Naive thymus-derived CD4-positive, alpha-beta T cell (primary cell): ENCODE data around the gene MUCL3. TPM values are rescaled to one million over a fixed set of nuclear protein-coding genes. Genes with fewer than 3 reads are reported as not detected.
"Not testable (repeated sequence)": the region's sequence is repeated elsewhere in the genome, so short reads cannot be mapped to it uniquely, and the experiment has no call there.

ENCODE experiments used
- ATAC-seq: fragments of 150-1000 bp; cut with Tn5 transposase; 2 replicates; pipeline ENCODE4 v1.10.0; 2021; ENCODE audit warnings: mild to moderate bottlenecking, moderate library complexity
- CTCF ChIA-PET: fragments of 350-600 bp; sonication (Branson Sonifier 250); formaldehyde crosslinking; loops from one replicate; lab custom pipeline; 2021; ENCODE audit warnings: antibody characterized with exemption; lab: Charles Lee
- POLR2A ChIA-PET: fragments of 350-600 bp; sonication (Branson Sonifier 250); formaldehyde crosslinking; loops from one replicate; lab custom pipeline; 2021; ENCODE audit warnings: antibody characterized with exemption, inconsistent platforms; lab: Charles Lee
- DNase-seq, 9 donors: peaks; one replicate each; pipeline versions ENCODE4 v3.0.0 to v3.0.0-alpha.2; 2020 to 2022; ENCODE audit warnings: mixed read lengths in 1 of 9
- H3K27ac ChIP-seq: one replicate; pipeline ENCODE4 v1.7.0; 2013; ENCODE audit warnings: mild to moderate bottlenecking, low read depth, low read length, moderate library complexity
- H3K27me3 ChIP-seq, 2 donors: one replicate each; pipeline ENCODE4 v1.7.0; 2013; ENCODE audit warnings: low read length in 2 of 2, mild to moderate bottlenecking in 2 of 2, moderate library complexity in 2 of 2; ENCODE audit not compliant: control insufficient read depth in 2 of 2, insufficient read depth in 2 of 2
- H3K36me3 ChIP-seq, 3 experiments: 1 replicate in 2 of 3; 2 replicates in 1 of 3; pipeline ENCODE4 v1.7.0; 2013; ENCODE audit warnings: low read length in 3 of 3, mild to moderate bottlenecking in 3 of 3, moderate library complexity in 1 of 3; ENCODE audit not compliant: insufficient read depth in 3 of 3, control insufficient read depth in 2 of 3
- H3K4me1 ChIP-seq, 2 donors: one replicate each; pipeline ENCODE4 v1.7.0; 2013; ENCODE audit warnings: low read length in 2 of 2, mild to moderate bottlenecking in 2 of 2, moderate library complexity in 1 of 2; ENCODE audit not compliant: control insufficient read depth in 2 of 2, insufficient read depth in 2 of 2
- H3K4me3 ChIP-seq: 2 replicates; pipeline ENCODE4 v1.7.0; 2013; ENCODE audit warnings: mild to moderate bottlenecking, low read length
- H3K9me3 ChIP-seq, 3 experiments: 1 replicate in 2 of 3; 2 replicates in 1 of 3; pipeline ENCODE4 v1.7.0; 2013; ENCODE audit warnings: low read length in 3 of 3; ENCODE audit not compliant: control insufficient read depth in 2 of 3
- H3K27ac Mint-ChIP-seq, 9 donors: one replicate each; pipeline ENCODE4 v1.8.0; 2020 to 2022; ENCODE audit warnings: mixed read lengths in 9 of 9, mild to moderate bottlenecking in 8 of 9, moderate library complexity in 5 of 9, inconsistent platforms in 2 of 9
- H3K27me3 Mint-ChIP-seq, 5 donors: one replicate each; pipeline ENCODE4 v1.8.0; 2021 to 2022; ENCODE audit warnings: mixed read lengths in 5 of 5, mild to moderate bottlenecking in 1 of 5
- H3K36me3 Mint-ChIP-seq, 5 donors: one replicate each; pipeline ENCODE4 v1.8.0; 2020 to 2022; ENCODE audit warnings: mixed read lengths in 5 of 5, mild to moderate bottlenecking in 3 of 5, inconsistent platforms in 1 of 5
- H3K4me1 Mint-ChIP-seq, 7 donors: one replicate each; pipeline ENCODE4 v1.8.0; 2020 to 2022; ENCODE audit warnings: mixed read lengths in 7 of 7, mild to moderate bottlenecking in 3 of 7, inconsistent platforms in 1 of 7
- H3K4me3 Mint-ChIP-seq, 10 donors: one replicate each; pipeline ENCODE4 v1.8.0; 2020 to 2022; ENCODE audit warnings: mild to moderate bottlenecking in 10 of 10, mixed read lengths in 10 of 10, moderate library complexity in 6 of 10, inconsistent platforms in 2 of 10
- H3K9me3 Mint-ChIP-seq, 11 donors: one replicate each; pipeline ENCODE4 v1.8.0; 2020 to 2022; ENCODE audit warnings: mixed read lengths in 11 of 11, mild to moderate bottlenecking in 4 of 11, inconsistent platforms in 1 of 11, moderate library complexity in 1 of 11
- intact Hi-C, 2 donors: fragments of 100-400 bp; cut with micrococcal nuclease; formaldehyde crosslinking; loops; one replicate each; pipeline ENCODE4 v1.15.1; 2023
- polyA plus RNA-seq, 2 donors: library from polyadenylated mRNA; unstranded; fragments of 300-500 nt; fragmentation: Illumina TruSeq; gene quantifications; one replicate each; pipeline ENCODE4 v1.2.3, GENCODE V29; 2021
- total RNA-seq, 6 experiments: library from RNA in 5 of 6; stranded (reverse) in 5 of 6; gene quantifications; 1 replicate in 5 of 6; 2 replicates in 1 of 6; pipeline ENCODE4 v1.2.3 and lab custom pipeline; 2021 to 2026

Gene MUCL3
- total and polyA plus RNA-seq, 7 experiments from 2014 or later = not detected

DNA sequence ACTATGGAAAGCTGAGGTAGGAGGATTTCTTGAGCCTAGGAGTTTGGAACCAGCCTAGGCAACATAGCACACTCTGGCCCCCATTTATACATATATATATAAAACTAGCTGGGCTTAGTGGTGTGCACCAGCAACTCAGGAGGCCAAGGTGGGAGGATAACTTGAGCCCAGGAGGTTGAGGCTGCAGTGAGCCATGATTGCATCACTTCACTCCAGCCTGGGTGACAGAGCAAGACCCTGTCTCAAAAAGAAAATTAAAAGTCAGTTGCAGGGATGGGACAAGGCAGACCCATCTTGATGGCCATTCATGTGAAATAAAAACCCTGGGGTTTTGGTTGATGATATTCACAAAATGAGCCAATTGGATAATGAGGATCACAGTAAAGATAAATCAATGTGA is 39.3 kb upstream of the MUCL3 start:
- Histone ChIP-seq H3K9me3 (no peaks in the 10 kb centered on the region), H3K4me1 (no peaks in the 10 kb centered on the region), H3K4me3 (no peak overlapping the region), H3K36me3 (peaks cover 0 to 30% (median 7%) of the 10 kb centered on the region in 3 experiments), H3K27me3 (no peaks in the 10 kb centered on the region), H3K27ac (no peak overlapping the region)
- Mint-ChIP-seq H3K4me1 (peaks cover 0 to 5% (median 0%) of the 10 kb centered on the region in 7 donors), H3K36me3 (peaks cover 0 to 16% (median 0%) of the 10 kb centered on the region in 5 donors), H3K4me3 (no peak overlapping the region), H3K27me3 (no peaks in the 10 kb centered on the region), H3K27ac (no peak overlapping the region), H3K9me3 (no peaks in the 10 kb centered on the region)
- DNase-seq (no peak), ATAC-seq (no peak)
- POLR2A ChIA-PET = interaction anchor here (0.6 kb wide), 1 partner anchor 138 kb away, joined by 3 read pairs; no protein-coding TSS in a partner anchor
- CTCF ChIA-PET = interaction anchor here (0.7 kb wide), 1 partner anchor 60 kb away, joined by 3 read pairs; no protein-coding TSS in a partner anchor
- intact Hi-C loops = no loop called here

DNA sequence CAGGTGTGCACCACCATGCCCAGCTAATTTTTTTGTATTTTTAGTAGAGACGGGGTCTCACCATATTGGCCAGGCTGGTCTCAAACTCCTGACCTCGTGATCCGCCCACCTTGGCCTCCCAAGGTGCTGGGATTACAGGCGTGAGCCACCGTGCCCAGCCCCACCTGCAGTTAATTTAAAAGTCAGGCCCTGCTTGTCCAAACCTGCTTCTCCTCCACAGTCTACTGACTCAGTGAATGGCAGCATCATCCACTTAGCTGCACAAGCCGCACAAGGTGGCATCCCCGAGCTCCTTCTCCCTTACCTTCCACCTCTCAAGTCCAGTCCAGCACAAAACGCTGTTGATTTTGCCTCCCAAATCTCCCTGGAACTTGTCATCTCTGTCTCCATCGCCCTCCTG is 38.6 kb upstream of the MUCL3 start:
- H3K4me3 Mint-ChIP-seq, H3K4me1 ChIP-seq, H3K27me3 ChIP-seq, H3K9me3 Mint-ChIP-seq, H3K27ac ChIP-seq, CTCF ChIA-PET, H3K27me3 Mint-ChIP-seq, intact Hi-C loops, DNase-seq, H3K4me1 Mint-ChIP-seq, H3K4me3 ChIP-seq, H3K9me3 ChIP-seq, ATAC-seq: not testable (repeated sequence)
- peaks cover 0 to 25% (median 7%) of the 10 kb centered on the region in 3 experiments for H3K36me3 ChIP-seq
- peak overlapping the region in 1 of 9 donors; percentile 29 for H3K27ac Mint-ChIP-seq
- POLR2A ChIA-PET = interaction anchor here (0.6 kb wide), 1 partner anchor 108 kb away, joined by 3 read pairs; no protein-coding TSS in a partner anchor
- peaks cover 0 to 12% (median 0%) of the 10 kb centered on the region in 5 donors for H3K36me3 Mint-ChIP-seq

DNA sequence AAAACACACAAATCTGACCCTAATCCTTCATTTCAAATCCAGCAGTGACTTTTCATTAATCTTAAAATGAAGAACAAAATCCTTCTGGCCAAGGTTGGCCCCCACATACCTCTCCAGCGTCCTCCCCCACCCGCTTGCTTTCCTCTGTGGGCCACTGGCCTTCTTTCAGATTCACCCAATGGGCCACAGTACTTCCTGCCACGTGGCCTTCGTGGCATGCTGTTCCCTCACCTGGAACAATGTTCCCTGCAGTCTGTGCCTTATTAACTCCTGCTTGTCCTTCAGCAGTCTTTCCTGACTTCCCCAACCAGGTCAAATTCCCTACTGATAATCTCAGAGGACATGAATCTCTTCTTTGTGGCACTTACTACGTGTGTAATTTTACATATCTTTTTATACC is 38.1 kb upstream of the MUCL3 start:
- DNase-seq = no peak
- Histone ChIP-seq H3K36me3 (peaks cover 0 to 20% (median 5%) of the 10 kb centered on the region in 3 experiments), H3K4me1 (no peaks in the 10 kb centered on the region), H3K9me3 (no peaks in the 10 kb centered on the region), H3K27me3 (no peaks in the 10 kb centered on the region), H3K27ac (no peak overlapping the region), H3K4me3 (no peak overlapping the region)
- intact Hi-C loops = no loop called here
- Mint-ChIP-seq H3K4me1 (peaks cover under 1 to 8% (median 5%) of the 10 kb centered on the region in 7 donors), H3K36me3 (peaks cover 0 to 12% (median 0%) of the 10 kb centered on the region in 5 donors), H3K27ac (peak overlapping the region in 1 of 9 donors; percentile 29), H3K4me3 (no peak overlapping the region), H3K9me3 (no peaks in the 10 kb centered on the region), H3K27me3 (no peaks in the 10 kb centered on the region)
- ATAC-seq = no peak
- CTCF ChIA-PET = no interaction called here
- POLR2A ChIA-PET = interaction anchor here (0.6 kb wide), 1 partner anchor 108 kb away, joined by 3 read pairs; no protein-coding TSS in a partner anchor

DNA sequence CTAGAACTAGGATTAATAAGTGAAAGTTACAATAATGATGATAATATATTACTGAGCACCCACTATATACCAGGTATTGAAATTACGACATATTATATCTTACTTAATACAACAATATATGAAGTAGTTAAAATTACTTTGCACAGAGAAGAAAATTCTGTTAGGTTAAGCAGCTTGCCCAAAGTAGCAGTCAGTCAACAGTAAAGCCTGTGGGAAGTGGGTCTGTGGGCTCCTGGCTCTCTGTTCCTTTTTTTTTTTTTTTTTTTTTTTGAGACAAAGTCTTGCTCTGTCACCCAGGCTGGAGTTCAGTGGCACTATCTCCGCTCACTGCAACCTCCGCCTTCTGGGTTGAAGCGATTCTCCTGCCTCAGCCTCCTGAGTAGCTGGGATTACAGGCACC is 37.5 kb upstream of the MUCL3 start:
- Histone ChIP-seq H3K36me3 (peaks cover 0 to 15% (median 1%) of the 10 kb centered on the region in 3 experiments), H3K27me3 (no peaks in the 10 kb centered on the region), H3K27ac (no peak overlapping the region), H3K4me1 (no peaks in the 10 kb centered on the region), H3K4me3 (no peak overlapping the region), H3K9me3 (no peaks in the 10 kb centered on the region)
- Mint-ChIP-seq H3K4me1 (peaks cover 6 to 11% (median 10%) of the 10 kb centered on the region in 7 donors), H3K9me3 (no peaks in the 10 kb centered on the region), H3K36me3 (peaks cover 0 to 7% (median 0%) of the 10 kb centered on the region in 5 donors), H3K4me3 (no peak overlapping the region), H3K27ac (no peak overlapping the region), H3K27me3 (no peaks in the 10 kb centered on the region)
- CTCF ChIA-PET = interaction anchor here (1.1 kb wide), 1 partner anchor 10 kb away, joined by 3 read pairs; no protein-coding TSS in a partner anchor
- DNase-seq (no peak), ATAC-seq (no peak)
- intact Hi-C loops = no loop called here
- POLR2A ChIA-PET = interaction anchor here (1.3 kb wide), 1 partner anchor 10 kb away, joined by 4 read pairs; the partner anchor contains the start of gene VARS2

DNA sequence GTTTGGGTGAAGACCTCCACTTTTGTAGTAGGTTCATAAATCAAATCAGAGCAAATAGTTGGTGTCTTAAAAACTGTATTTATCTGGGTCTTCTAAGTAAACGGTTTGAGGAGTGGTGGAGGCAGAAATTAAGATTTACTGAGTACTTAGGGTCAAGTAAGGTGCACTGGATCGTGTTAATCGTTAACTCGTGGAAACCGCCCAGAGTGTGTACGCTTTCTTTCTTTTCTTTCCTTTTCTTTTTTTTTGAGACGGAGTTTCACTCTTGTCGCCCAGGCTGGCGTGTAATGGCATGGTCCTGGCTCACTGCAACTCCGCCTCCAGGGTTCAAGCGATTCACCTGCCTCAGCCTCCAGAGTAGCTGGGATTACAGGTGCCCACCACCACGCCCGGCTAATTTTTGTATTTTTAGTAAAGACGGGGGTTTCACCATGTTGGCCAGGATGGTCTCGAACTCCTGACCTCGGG is 33.4 kb upstream of the MUCL3 start:
- H3K27ac ChIP-seq = peak overlapping the region; percentile 54
- POLR2A ChIA-PET = interaction anchor here (0.6 to 1.0 kb wide), 6 partner anchors 8 to 1005 kb away, joined by 3 to 4 read pairs (median 4); partner anchors contain the start of gene MDC1
- H3K9me3 Mint-ChIP-seq, H3K4me1 ChIP-seq, H3K9me3 ChIP-seq, DNase-seq, ATAC-seq, H3K27me3 Mint-ChIP-seq, H3K27me3 ChIP-seq: not testable (repeated sequence)
- CTCF ChIA-PET = interaction anchor here (0.9 to 1.5 kb wide), 2 partner anchors 180 to 425 kb away, joined by 3 to 4 read pairs; no protein-coding TSS in a partner anchor
- Mint-ChIP-seq H3K27ac (peak overlapping the region in 6 of 9 donors; percentile 20 to 95 (median 81)), H3K4me3 (peak overlapping the region; percentile 95 to 100 (median 99)), H3K36me3 (peaks cover 0 to 18% (median 10%) of the 10 kb centered on the region in 5 donors), H3K4me1 (peaks cover 15 to 29% (median 24%) of the 10 kb centered on the region in 7 donors)
- H3K4me3 ChIP-seq = peak overlapping the region; percentile 90
- intact Hi-C loops = loop anchor here in 1 of 2 donors (5.0 kb wide), 1 partner anchor 350 kb away; the partner anchor contains the start of genes GNL1 and PRR3
- H3K36me3 ChIP-seq = peaks cover 0 to 15% (median 0%) of the 10 kb centered on the region in 3 experiments

DNA sequence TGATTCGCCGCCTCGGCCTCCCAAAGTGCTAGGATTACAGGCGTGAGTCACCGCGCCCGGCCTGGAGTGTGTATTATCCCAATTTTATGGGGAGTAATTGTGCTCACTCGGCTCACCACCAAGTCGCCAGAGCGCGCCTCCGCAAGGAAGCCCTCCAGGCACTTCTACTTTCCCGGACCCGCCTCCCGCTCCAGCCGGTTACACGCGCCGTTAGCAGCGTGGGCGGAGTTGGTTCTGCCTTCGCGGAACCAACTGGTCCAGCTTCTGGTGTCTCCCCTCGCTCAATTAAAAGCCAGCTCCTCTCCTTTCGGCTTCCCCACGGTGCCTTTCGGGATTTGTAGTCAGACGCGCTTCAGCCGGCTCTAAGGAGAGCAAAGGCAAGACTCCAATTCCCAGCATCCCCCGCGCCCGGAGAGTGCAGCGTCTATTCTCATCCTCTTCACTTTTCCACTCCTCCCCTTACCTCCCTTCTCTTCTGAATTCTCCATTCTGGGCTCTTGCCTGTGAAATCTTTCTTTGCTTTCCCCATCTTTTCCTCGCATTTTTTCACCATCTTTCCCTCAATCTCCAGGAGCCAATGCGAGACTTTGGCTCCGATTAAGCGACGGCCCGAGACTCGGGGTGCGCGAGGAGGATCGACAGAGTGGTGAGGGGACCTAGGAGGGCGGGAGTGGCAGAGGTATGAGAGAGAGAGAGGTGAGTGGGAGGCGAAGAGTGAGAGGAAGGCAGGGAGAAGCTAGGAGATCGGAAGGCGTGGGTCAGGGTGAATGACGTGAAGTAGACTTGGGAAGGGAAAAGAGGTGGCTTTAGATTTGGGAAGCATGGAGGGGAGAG is 32.8 kb upstream of the MUCL3 start, which contains the start of gene GTF2H4:
Gene GTF2H4, plus strand, starts transcription at position 450 of the 834 bp plus-strand sequence.
- Histone ChIP-seq H3K9me3 (no peaks in the 10 kb centered on the region), H3K36me3 (peaks cover 0 to 15% (median 0%) of the 10 kb centered on the region in 3 experiments), H3K4me3 (peak within 1 kb of the TSS; percentile 90), H3K27ac (peak within 1 kb of the TSS; percentile 78), H3K4me1 (peaks cover 6 to 9% of the 10 kb centered on the region in 2 donors), H3K27me3 (no peaks in the 10 kb centered on the region)
- H3K9me3 Mint-ChIP-seq = no peaks in the 10 kb centered on the region
- H3K27me3 Mint-ChIP-seq = no peaks in the 10 kb centered on the region
- peaks cover 15 to 34% (median 22%) of the 10 kb centered on the region in 7 donors for H3K4me1 Mint-ChIP-seq
- peak within 1 kb of the TSS; percentile 95 to 100 (median 99) for H3K4me3 Mint-ChIP-seq
- CTCF ChIA-PET = interaction anchor here (0.7 to 1.5 kb wide), 3 partner anchors 41 to 426 kb away, joined by 3 to 4 read pairs (median 4); no protein-coding TSS in a partner anchor
- H3K36me3 Mint-ChIP-seq = peaks cover 0 to 20% (median 10%) of the 10 kb centered on the region in 5 donors
- H3K27ac Mint-ChIP-seq = peak within 1 kb of the TSS; percentile 72 to 95 (median 82)
- intact Hi-C loops = loop anchor here (1.0 to 5.0 kb wide), 6 partner anchors 47 to 351 kb away; partner anchors contain the start of genes MRPS18B (in 2 of the 2), PPP1R10 (in 2 of the 2), GNL1 (in 1 of the 2) and MDC1 (in 1 of the 2)
- DNase-seq (peak; percentile 77 to 96 (median 89)), ATAC-seq (peak; percentile 99)
- POLR2A ChIA-PET = interaction anchor here (0.6 to 0.7 kb wide), 4 partner anchors 186 to 383 kb away, joined by 3 read pairs; no protein-coding TSS in a partner anchor
